H9 (cell line): ENCODE data around the gene TMPRSS6. TPM values are rescaled to one million over a fixed set of nuclear protein-coding genes. Genes with fewer than 3 reads are reported as not detected.

Experiments used
- DNase-seq: peaks from one replicate; pipeline ENCODE4 v3.0.0-alpha.2; 2017
- H2AFZ ChIP-seq: one replicate; pipeline ENCODE4 v1.6.1; 2013; ENCODE audit warnings: mild to moderate bottlenecking, low read length, control low read depth, moderate library complexity
- H2AK5ac ChIP-seq: 2 replicates; pipeline ENCODE4 v1.6.1; 2013; ENCODE audit warnings: low read length, control low read depth, mixed read lengths; ENCODE audit not compliant: insufficient read length
- H2BK120ac ChIP-seq: one replicate; pipeline ENCODE4 v1.6.1; 2013; ENCODE audit warnings: low read depth, mild to moderate bottlenecking, low read length, control low read depth, inconsistent platforms; ENCODE audit not compliant: poor library complexity, severe bottlenecking
- H2BK12ac ChIP-seq: 2 replicates; pipeline ENCODE4 v1.6.1; 2013; ENCODE audit warnings: low read length, control low read depth, mixed read lengths, low read depth; ENCODE audit not compliant: insufficient read length
- H2BK15ac ChIP-seq: 2 replicates; pipeline ENCODE4 v1.6.1; 2013; ENCODE audit warnings: low read depth, low read length, control low read depth
- H2BK20ac ChIP-seq: one replicate; pipeline ENCODE4 v1.6.1; 2013; ENCODE audit warnings: low read depth, mild to moderate bottlenecking, low read length, control low read depth, inconsistent platforms; ENCODE audit not compliant: poor library complexity, severe bottlenecking
- H2BK5ac ChIP-seq: 2 replicates; pipeline ENCODE4 v1.6.1; 2013; ENCODE audit warnings: low read length, control low read depth, mixed read lengths; ENCODE audit not compliant: insufficient read length
- H3K14ac ChIP-seq: 2 replicates; pipeline ENCODE4 v1.6.1; 2013; ENCODE audit warnings: low read length, control low read depth; ENCODE audit not compliant: insufficient read depth
- H3K18ac ChIP-seq: 2 replicates; pipeline ENCODE4 v1.6.1; 2013; ENCODE audit warnings: low read depth, mild to moderate bottlenecking, mixed read lengths, low read length, control low read depth; ENCODE audit not compliant: insufficient read length
- H3K23ac ChIP-seq: 2 replicates; pipeline ENCODE4 v1.6.1; 2013; ENCODE audit warnings: low read length, control low read depth, mixed read lengths, low read depth; ENCODE audit not compliant: insufficient read length
- H3K23me2 ChIP-seq: 2 replicates; pipeline ENCODE4 v1.6.1; 2013; ENCODE audit warnings: low read depth, mild to moderate bottlenecking, mixed read lengths, low read length, control low read depth; ENCODE audit not compliant: insufficient read length, poor library complexity, severe bottlenecking
- H3K27ac ChIP-seq: 2 replicates; pipeline ENCODE4 v1.5.1; 2013; ENCODE audit warnings: low read length, control low read depth, mixed read lengths, low read depth; ENCODE audit not compliant: insufficient read length
- H3K27me3 ChIP-seq: 2 replicates; pipeline ENCODE4 v1.6.1; 2013; ENCODE audit warnings: low read length, control low read depth, inconsistent platforms; ENCODE audit not compliant: insufficient read depth
- H3K4ac ChIP-seq: 2 replicates; pipeline ENCODE4 v1.6.1; 2013; ENCODE audit warnings: low read depth, mild to moderate bottlenecking, control low read depth, inconsistent platforms, low read length, moderate library complexity
- H3K4me1 ChIP-seq: 2 replicates; pipeline ENCODE4 v1.6.1; 2013; ENCODE audit warnings: low read length, control low read depth, inconsistent platforms; ENCODE audit not compliant: insufficient read depth
- H3K4me2 ChIP-seq: 2 replicates; pipeline ENCODE4 v1.6.1; 2013; ENCODE audit warnings: low read length, control low read depth, mixed read lengths; ENCODE audit not compliant: insufficient read length, insufficient read depth
- H3K56ac ChIP-seq: 2 replicates; pipeline ENCODE4 v1.6.1; 2013; ENCODE audit warnings: low read depth, mild to moderate bottlenecking, mixed read lengths, low read length, control low read depth; ENCODE audit not compliant: insufficient read length
- H3K79me1 ChIP-seq: 2 replicates; pipeline ENCODE4 v1.6.1; 2013; ENCODE audit warnings: low read depth, mild to moderate bottlenecking, moderate library complexity, low read length, control low read depth, inconsistent platforms; ENCODE audit not compliant: insufficient read depth, poor library complexity, severe bottlenecking
- H3K79me2 ChIP-seq: 2 replicates; pipeline ENCODE4 v1.6.1; 2013; ENCODE audit warnings: low read length, control low read depth, inconsistent platforms; ENCODE audit not compliant: insufficient read depth
- H3K9ac ChIP-seq: 2 replicates; pipeline ENCODE4 v1.6.1; 2013; ENCODE audit warnings: low read length, control low read depth, mixed read lengths; ENCODE audit not compliant: insufficient read length; ENCODE audit errors: extremely low read depth
- H3K9me3 ChIP-seq: one replicate; pipeline ENCODE4 v1.6.1; 2013; ENCODE audit warnings: low read depth, low read length, inconsistent platforms; ENCODE audit not compliant: control insufficient read depth
- H3T11ph ChIP-seq: one replicate; pipeline ENCODE4 v1.6.1; 2013; ENCODE audit warnings: mild to moderate bottlenecking, low read length, control low read depth, inconsistent platforms
- H4K20me1 ChIP-seq: one replicate; pipeline ENCODE4 v1.6.1; 2013; ENCODE audit not compliant: control insufficient read depth, insufficient read length, insufficient read depth
- H4K5ac ChIP-seq: 2 replicates; pipeline ENCODE4 v1.6.1; 2013; ENCODE audit warnings: low read depth, mild to moderate bottlenecking, mixed read lengths, low read length, control low read depth; ENCODE audit not compliant: insufficient read length
- H4K8ac ChIP-seq: replicated peaks from 2 replicates; pipeline ENCODE4 v1.6.1; 2013; ENCODE audit warnings: low read length, control low read depth, mixed read lengths, low read depth; ENCODE audit not compliant: insufficient read length
- H4K91ac ChIP-seq: 2 replicates; pipeline ENCODE4 v1.6.1; 2013; ENCODE audit warnings: low read depth, mild to moderate bottlenecking, moderate library complexity, mixed read lengths, low read length, control low read depth; ENCODE audit not compliant: insufficient read length
- H3K27ac Mint-ChIP-seq, 3 experiments: 2 replicates in 2 of 3; 3 replicates in 1 of 3; pipeline ENCODE4 v1.8.0; 2020 to 2021; ENCODE audit warnings: mixed read lengths in 3 of 3, mild to moderate bottlenecking in 1 of 3, moderate library complexity in 1 of 3
- H3K27me3 Mint-ChIP-seq: 2 replicates; pipeline ENCODE4 v1.8.0; 2021; ENCODE audit warnings: low read depth, mild to moderate bottlenecking, moderate library complexity, mixed read lengths
- H3K36me3 Mint-ChIP-seq, 3 experiments: 2 replicates in 2 of 3; 3 replicates in 1 of 3; pipeline ENCODE4 v1.8.0; 2020 to 2021; ENCODE audit warnings: low read depth in 3 of 3, mixed read lengths in 3 of 3; ENCODE audit not compliant: insufficient read depth in 1 of 3
- H3K4me1 Mint-ChIP-seq, 2 experiments: 2 replicates each; pipeline ENCODE4 v1.8.0; 2020; ENCODE audit warnings: mixed read lengths in 2 of 2
- H3K4me3 Mint-ChIP-seq, 2 experiments: 2 replicates in 1 of 2; 3 replicates in 1 of 2; pipeline ENCODE4 v1.8.0; 2020 to 2021; ENCODE audit warnings: mild to moderate bottlenecking in 2 of 2, mixed read lengths in 2 of 2, moderate library complexity in 1 of 2
- H3K9me3 Mint-ChIP-seq, 2 experiments: 2 replicates in 1 of 2; 3 replicates in 1 of 2; pipeline ENCODE4 v1.8.0; 2020; ENCODE audit warnings: mild to moderate bottlenecking in 2 of 2, mixed read lengths in 2 of 2, moderate library complexity in 1 of 2
- WGBS: extraction: QIAGEN DNeasy Blood & Tissue Kit; methylation state at CpG from one replicate; pipeline ENCODE4 v1.1.7; 2013; ENCODE audit warnings: missing lambda C conversion rate, low lambda C conversion rate, mixed read lengths; ENCODE audit not compliant: insufficient read length; ENCODE audit errors: extremely low coverage; 5-methylcytosine and 5-hydroxymethylcytosine counted together
- total RNA-seq: library from RNA; stranded (reverse); gene quantifications from 2 replicates; pipeline ENCODE4 v1.2.1, GENCODE V29; 2021
- TF ChIP-seq, protein P1 (sequence below): fragments of 200-600 bp; sonication (generic); conservative IDR thresholded peaks from 3 replicates; pipeline ENCODE4 v1.8.0; 2021; ENCODE audit warnings: antibody characterized with exemption, mild to moderate bottlenecking

The TMPRSS6 gene
- total RNA-seq, 1 experiment from 2014 or later: not detected

DNA sequence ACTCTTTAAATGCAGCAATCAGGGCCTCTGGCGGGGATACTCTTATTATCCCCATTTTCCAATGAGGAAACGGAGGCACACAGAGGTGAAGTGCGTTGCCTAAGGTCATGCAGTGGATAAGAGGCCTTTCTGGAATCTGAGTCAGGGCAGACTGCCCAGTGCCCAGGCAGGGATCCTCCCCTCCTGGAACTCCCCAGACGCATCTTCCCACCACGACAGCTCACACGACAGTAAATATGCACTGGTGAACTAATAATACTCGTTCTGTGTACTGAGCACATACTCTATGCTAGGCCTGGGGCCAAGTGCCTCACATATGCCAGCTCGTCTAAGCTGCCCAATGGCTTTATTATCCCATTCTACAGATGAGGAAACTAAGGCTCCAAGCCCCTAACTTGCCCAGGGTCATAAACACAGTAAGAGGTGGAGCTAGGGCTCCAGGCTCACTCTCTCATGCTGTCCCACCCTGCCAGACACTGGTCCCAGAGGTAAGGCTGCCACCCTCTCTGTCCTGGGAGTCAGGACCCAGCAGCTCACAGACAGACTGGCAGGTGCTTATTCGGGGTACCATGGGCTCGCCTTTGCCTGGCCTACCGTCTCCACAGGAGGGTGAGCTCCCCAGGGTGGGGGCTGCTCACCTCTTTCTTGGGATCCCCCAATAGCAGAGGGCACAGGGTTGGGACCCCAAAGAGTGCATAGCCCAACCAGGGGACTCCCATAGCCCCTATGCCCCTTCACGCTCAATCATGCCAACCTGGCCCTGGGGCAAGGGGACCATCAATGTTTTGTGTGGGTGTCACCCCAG, 37.9 kb upstream of the TMPRSS6 start:
- no peak overlapping the region for H3T11ph ChIP-seq
- H3K27ac ChIP-seq: no peak overlapping the region
- no peaks in the 10 kb centered on the region for H3K79me2 ChIP-seq
- WGBS: no CpG with 5 or more reads among the region's 12 CpGs
- no peak overlapping the region for H2BK120ac ChIP-seq
- H2BK5ac ChIP-seq: no peak overlapping the region
- no peaks in the 10 kb centered on the region; the same call in 1 of the 2 replicates for H3K4me1 ChIP-seq
- H4K5ac ChIP-seq: no peak overlapping the region
- H4K8ac ChIP-seq: no peak overlapping the region
- peaks cover 6 to 23% of the 10 kb centered on the region in 2 experiments for H3K4me1 Mint-ChIP-seq
- no peak overlapping the region for H3K4ac ChIP-seq
- no peak overlapping the region for H2BK20ac ChIP-seq
- H3K4me2 ChIP-seq: no peak overlapping the region
- H3K79me1 ChIP-seq: no peaks in the 10 kb centered on the region
- H3K9me3 Mint-ChIP-seq: peaks cover 0 to 16% of the 10 kb centered on the region in 2 experiments; a peak in 2 of 5 replicates
- peaks cover 0 to 7% (median 0%) of the 10 kb centered on the region in 3 experiments; a peak in 3 of 7 replicates for H3K36me3 Mint-ChIP-seq
- TF ChIP-seq, protein P1, sequence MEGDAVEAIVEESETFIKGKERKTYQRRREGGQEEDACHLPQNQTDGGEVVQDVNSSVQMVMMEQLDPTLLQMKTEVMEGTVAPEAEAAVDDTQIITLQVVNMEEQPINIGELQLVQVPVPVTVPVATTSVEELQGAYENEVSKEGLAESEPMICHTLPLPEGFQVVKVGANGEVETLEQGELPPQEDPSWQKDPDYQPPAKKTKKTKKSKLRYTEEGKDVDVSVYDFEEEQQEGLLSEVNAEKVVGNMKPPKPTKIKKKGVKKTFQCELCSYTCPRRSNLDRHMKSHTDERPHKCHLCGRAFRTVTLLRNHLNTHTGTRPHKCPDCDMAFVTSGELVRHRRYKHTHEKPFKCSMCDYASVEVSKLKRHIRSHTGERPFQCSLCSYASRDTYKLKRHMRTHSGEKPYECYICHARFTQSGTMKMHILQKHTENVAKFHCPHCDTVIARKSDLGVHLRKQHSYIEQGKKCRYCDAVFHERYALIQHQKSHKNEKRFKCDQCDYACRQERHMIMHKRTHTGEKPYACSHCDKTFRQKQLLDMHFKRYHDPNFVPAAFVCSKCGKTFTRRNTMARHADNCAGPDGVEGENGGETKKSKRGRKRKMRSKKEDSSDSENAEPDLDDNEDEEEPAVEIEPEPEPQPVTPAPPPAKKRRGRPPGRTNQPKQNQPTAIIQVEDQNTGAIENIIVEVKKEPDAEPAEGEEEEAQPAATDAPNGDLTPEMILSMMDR: no peak
- H4K91ac ChIP-seq: no peak overlapping the region
- no peaks in the 10 kb centered on the region for H3K23me2 ChIP-seq
- H2AK5ac ChIP-seq: no peak overlapping the region
- H3K9me3 ChIP-seq: no peaks in the 10 kb centered on the region
- H3K27me3 ChIP-seq: no peaks in the 10 kb centered on the region
- no peaks in the 10 kb centered on the region for H4K20me1 ChIP-seq
- no peak overlapping the region for H3K4me3 Mint-ChIP-seq
- peaks cover 29% of the 10 kb centered on the region for H3K27me3 Mint-ChIP-seq
- H2AFZ ChIP-seq: no peak overlapping the region
- H3K18ac ChIP-seq: no peak overlapping the region
- no peak overlapping the region for H2BK15ac ChIP-seq
- DNase-seq: no peak
- no peak overlapping the region for H2BK12ac ChIP-seq
- peak overlapping the region in 1 of 3 experiments; percentile 93; a peak in 1 of 7 replicates for H3K27ac Mint-ChIP-seq
- no peak overlapping the region for H3K56ac ChIP-seq
- H3K9ac ChIP-seq: no peak overlapping the region
- H3K23ac ChIP-seq: no peak overlapping the region
- H3K14ac ChIP-seq: no peak overlapping the region
